Aorta (tissue), 5 donors: ENCODE measurements around the gene DLL3. TPM values are rescaled to one million over a fixed set of nuclear protein-coding genes. Genes with fewer than 3 reads are reported as not detected.

Experiments
- ATAC-seq: fragments of 200-7000 bp; cut with Tn5 transposase; one replicate; pipeline ENCODE4 v1.9.1; 2022; ENCODE audit warnings: moderate library complexity; ENCODE audit not compliant: low FRiP score
- DNase-seq, 2 donors: peaks; one replicate each; pipeline ENCODE4 v3.0.0-alpha.2; 2020
- H3K27ac ChIP-seq, 2 donors: one replicate each; pipeline ENCODE4 v1.5.1; 2013; ENCODE audit warnings: low read length in 2 of 2, mild to moderate bottlenecking in 2 of 2, moderate library complexity in 2 of 2, control low read depth in 1 of 2, inconsistent platforms in 1 of 2, low read depth in 1 of 2
- H3K27me3 ChIP-seq, 2 donors: one replicate each; pipeline ENCODE4 v1.6.1; 2013; ENCODE audit warnings: control low read depth in 1 of 2, low read length in 1 of 2, mild to moderate bottlenecking in 1 of 2, moderate library complexity in 1 of 2; ENCODE audit not compliant: insufficient read depth in 2 of 2, control insufficient read depth in 1 of 2
- H3K36me3 ChIP-seq, 2 donors: one replicate each; pipeline ENCODE4 v1.6.1; 2013; ENCODE audit warnings: control low read depth in 1 of 2, low read length in 1 of 2, mild to moderate bottlenecking in 1 of 2; ENCODE audit not compliant: insufficient read depth in 2 of 2, control insufficient read depth in 1 of 2
- H3K4me1 ChIP-seq, 2 donors: one replicate each; pipeline ENCODE4 v1.6.1; 2013; ENCODE audit warnings: low read length in 2 of 2, control low read depth in 1 of 2, mild to moderate bottlenecking in 1 of 2, moderate library complexity in 1 of 2; ENCODE audit not compliant: insufficient read depth in 2 of 2, control insufficient read depth in 1 of 2
- H3K4me3 ChIP-seq, 2 donors: one replicate each; pipeline ENCODE4 v1.5.1; 2013; ENCODE audit warnings: low read length in 2 of 2, control low read depth in 1 of 2, mild to moderate bottlenecking in 1 of 2
- H3K9me3 ChIP-seq: one replicate; pipeline ENCODE4 v1.6.1; 2013; ENCODE audit warnings: mild to moderate bottlenecking, low read length; ENCODE audit not compliant: control insufficient read depth
- WGBS, 2 donors: extraction: QIAGEN DNeasy Blood & Tissue Kit; methylation state at CpG; one replicate each; pipeline ENCODE4 v1.1.7; 2013; 5-methylcytosine and 5-hydroxymethylcytosine counted together
- intact Hi-C, 2 donors: fragments of 100-400 bp; cut with DNase I; formaldehyde crosslinking; loops; one replicate each; pipeline versions ENCODE4 v1.14.2 to v1.15.0; 2022
- polyA plus RNA-seq, 2 donors: library from polyadenylated mRNA; stranded (reverse); fragments of 200-250 nt; gene quantifications; one replicate each; pipeline ENCODE4 v1.2.3, GENCODE V29; 2013
- total RNA-seq, 2 donors: library from RNA; stranded (reverse); fragmentation: NEBNext Ultra II Directional; extraction: Animal tissue kit (Norgen Biotek cat#: 25700); gene quantifications; one replicate each; pipeline ENCODE4 v1.2.1, GENCODE V29; 2021
- donor health status: healthy with polysubstance abuse.
- donor health status: Bipolar disorder and iron deficiency.
- donor health status: DM: no; HTN: no; CAD: no.
- donor health status: DM: no; HTN: no; CAD: no.
- donor health status: DM: yes; HTN: yes; CAD: no.

The DLL3 gene
- total and polyA plus RNA-seq, 4 donors: not detected

- DNase-seq (no peak), ATAC-seq (no peak)
- Histone ChIP-seq H3K27me3 (no peaks in the 10 kb centered on the region), H3K4me1 (no peaks in the 10 kb centered on the region), H3K4me3 (no peak overlapping the region), H3K36me3 (no peaks in the 10 kb centered on the region), H3K27ac (no peak overlapping the region), H3K9me3 (no peaks in the 10 kb centered on the region)
- intact Hi-C loops: no loop called here
- WGBS, 2 donors: 1% methylated on average over 7 of the region's 7 CpGs
Measured at GRCh38 chr19:39497701-39497995, 1.1 kb upstream of the DLL3 start.

GRCh38 chr19:39497996-39498797, 550 bp upstream of the DLL3 start:
- Histone ChIP-seq H3K36me3 (no peaks in the 10 kb centered on the region), H3K4me3 (no peak overlapping the region), H3K9me3 (no peaks in the 10 kb centered on the region), H3K27ac (no peak overlapping the region), H3K27me3 (no peaks in the 10 kb centered on the region), H3K4me1 (no peaks in the 10 kb centered on the region)
- ATAC-seq: no peak
- 1% methylated on average over 40 of the region's 40 CpGs for WGBS, 2 donors
- peak in 1 of 2 donors; percentile 55 for DNase-seq
- intact Hi-C loops: no loop called here

- Histone ChIP-seq H3K9me3 (no peaks in the 10 kb centered on the region), H3K36me3 (no peaks in the 10 kb centered on the region), H3K4me3 (no peak overlapping the region), H3K27me3 (no peaks in the 10 kb centered on the region), H3K27ac (no peak overlapping the region), H3K4me1 (no peaks in the 10 kb centered on the region)
- ATAC-seq: no peak
- WGBS, 2 donors: 75 to 78% methylated on average over 8 of the region's 8 CpGs
- no peak for DNase-seq
- intact Hi-C loops: no loop called here
Measured at GRCh38 chr19:39499932-39500331, 1.2 kb downstream of the DLL3 start.

- Histone ChIP-seq H3K36me3 (no peaks in the 10 kb centered on the region), H3K9me3 (no peaks in the 10 kb centered on the region), H3K4me1 (no peaks in the 10 kb centered on the region), H3K4me3 (no peak overlapping the region), H3K27me3 (no peaks in the 10 kb centered on the region), H3K27ac (no peak overlapping the region)
- ATAC-seq: no peak
- 36 to 38% methylated on average over 4 of the region's 4 CpGs for WGBS, 2 donors
- intact Hi-C loops: no loop called here
- DNase-seq: no peak
Measured at GRCh38 chr19:39500543-39500942, 1.8 kb downstream of the DLL3 start.

- DNase-seq (no peak), ATAC-seq (no peak)
- no peak overlapping the region for H3K27ac ChIP-seq
- no peaks in the 10 kb centered on the region for H3K9me3 ChIP-seq
- 75 to 79% methylated on average over 5 of the region's 5 CpGs for WGBS, 2 donors
- intact Hi-C loops: no loop called here
- no peaks in the 10 kb centered on the region for H3K27me3 ChIP-seq
- no peak overlapping the region for H3K4me3 ChIP-seq
- no peaks in the 10 kb centered on the region for H3K4me1 ChIP-seq
- no peaks in the 10 kb centered on the region for H3K36me3 ChIP-seq
Measured at GRCh38 chr19:39501340-39501739, 2.6 kb downstream of the DLL3 start.

- no peak overlapping the region for H3K27ac ChIP-seq
- peaks cover 0 to 4% of the 10 kb centered on the region in 2 donors for H3K27me3 ChIP-seq
- H3K4me1 ChIP-seq: no peaks in the 10 kb centered on the region
- peak; percentile 87 for ATAC-seq
- H3K4me3 ChIP-seq: no peak overlapping the region
- H3K36me3 ChIP-seq: no peaks in the 10 kb centered on the region
- H3K9me3 ChIP-seq: no peaks in the 10 kb centered on the region
- intact Hi-C loops: no loop called here
- 11 to 14% methylated on average over 49 to 69 of the region's 69 CpGs for WGBS, 2 donors
- DNase-seq: peak; percentile 73 to 80
Measured at GRCh38 chr19:39502640-39503417, 4.1 kb downstream of the DLL3 start.

GRCh38 chr19:39506598-39506943, 7.8 kb downstream of the DLL3 start:
- ATAC-seq (no peak), DNase-seq (no peak)
- H3K27ac ChIP-seq: no peak overlapping the region
- H3K9me3 ChIP-seq: no peaks in the 10 kb centered on the region
- H3K4me3 ChIP-seq: no peak overlapping the region
- intact Hi-C loops: no loop called here
- no peaks in the 10 kb centered on the region for H3K4me1 ChIP-seq
- H3K36me3 ChIP-seq: no peaks in the 10 kb centered on the region
- peaks cover 0 to 4% of the 10 kb centered on the region in 2 donors for H3K27me3 ChIP-seq
- 53 to 68% methylated on average over 7 of the region's 7 CpGs for WGBS, 2 donors

- 4 to 6% methylated on average over 76 to 96 of the region's 96 CpGs for WGBS, 2 donors
- H3K36me3 ChIP-seq: no peaks in the 10 kb centered on the region
- H3K27ac ChIP-seq: no peak overlapping the region
- H3K4me1 ChIP-seq: no peaks in the 10 kb centered on the region
- ATAC-seq: no peak
- intact Hi-C loops: no loop called here
- H3K9me3 ChIP-seq: no peaks in the 10 kb centered on the region
- peak overlapping the region in 1 of 2 donors; percentile 22 for H3K4me3 ChIP-seq
- H3K27me3 ChIP-seq: peaks cover 0 to 4% of the 10 kb centered on the region in 2 donors
- no peak for DNase-seq
Measured at GRCh38 chr19:39506944-39507714, 8.4 kb downstream of the DLL3 start.
